OCI-LY7 (cell line): ENCODE results near the gene CERCAM. TPM values are rescaled to one million over a fixed set of nuclear protein-coding genes. Genes with fewer than 3 reads are reported as not detected.

Experiments used
- BruUV-seq: library from RNA; stranded (reverse); fragments of 400-500 nt; replicated peaks from 2 replicates; lab custom pipeline; 2021; lab: Mats Ljungman, UMichigan
- CTCF ChIA-PET: fragments of 300-600 bp; sonication (Branson Sonifier 250); formaldehyde crosslinking; loops from one replicate; lab custom pipeline; 2022; ENCODE audit warnings: antibody characterized with exemption; ENCODE audit not compliant: unreplicated experiment; lab: Charles Lee
- POLR2A ChIA-PET: fragments of 300-600 bp; sonication (Branson Sonifier 250); formaldehyde crosslinking; loops from one replicate; lab custom pipeline; 2022; ENCODE audit warnings: antibody characterized with exemption; lab: Charles Lee
- DNase-seq: peaks from one replicate; pipeline ENCODE4 v3.0.0-alpha.2; 2015; ENCODE audit warnings: low spot score
- H2AFZ ChIP-seq: fragments of 200-600 bp; sonication (generic), shearing (Covaris generic); 2 replicates; pipeline ENCODE4 v1.6.1; 2014; ENCODE audit warnings: mild to moderate bottlenecking, antibody characterized with exemption, low read length, moderate library complexity
- H3K27ac ChIP-seq: fragments of 200-600 bp; sonication (generic); 2 replicates; pipeline ENCODE4 v1.5.1; 2014; ENCODE audit warnings: mixed run types, low read depth, mild to moderate bottlenecking, moderate library complexity, low read length, inconsistent platforms; ENCODE audit not compliant: poor library complexity, severe bottlenecking
- H3K36me3 ChIP-seq: fragments of 200-600 bp; sonication (generic); 2 replicates; pipeline ENCODE4 v1.6.1; 2014; ENCODE audit warnings: mild to moderate bottlenecking, antibody characterized with exemption, low read length, moderate library complexity, mixed read lengths; ENCODE audit not compliant: insufficient read depth
- H3K4me1 ChIP-seq: fragments of 200-600 bp; sonication (generic); 2 replicates; pipeline ENCODE4 v1.5.1; 2014; ENCODE audit warnings: mild to moderate bottlenecking, low read length; ENCODE audit not compliant: insufficient read depth, poor library complexity, severe bottlenecking
- H3K4me2 ChIP-seq: fragments of 200-600 bp; sonication (generic); 2 replicates; pipeline ENCODE4 v1.6.1; 2014; ENCODE audit warnings: mild to moderate bottlenecking, low read length
- H3K4me3 ChIP-seq: fragments of 200-600 bp; sonication (generic); 2 replicates; pipeline ENCODE4 v1.5.1; 2014; ENCODE audit warnings: mild to moderate bottlenecking, low read depth, low read length; ENCODE audit not compliant: poor library complexity, severe bottlenecking
- H3K79me2 ChIP-seq: fragments of 200-600 bp; sonication (generic); 2 replicates; pipeline ENCODE4 v1.6.1; 2016; ENCODE audit warnings: low read depth, mild to moderate bottlenecking, low read length, moderate library complexity, mixed read lengths; ENCODE audit not compliant: insufficient read depth
- H3K9me2 ChIP-seq: fragments of 200-600 bp; sonication (generic); 2 replicates; pipeline ENCODE4 v1.6.1; 2016; ENCODE audit warnings: mild to moderate bottlenecking, low read length, mixed read lengths; ENCODE audit not compliant: insufficient read depth
- H3K9me3 ChIP-seq: fragments of 200-600 bp; sonication (generic); 2 replicates; pipeline ENCODE4 v1.6.1; 2014; ENCODE audit warnings: mild to moderate bottlenecking, mixed run types, low read length, mixed read lengths
- H4K20me1 ChIP-seq: fragments of 200-600 bp; sonication (generic); 2 replicates; pipeline ENCODE4 v1.6.1; 2014; ENCODE audit warnings: mild to moderate bottlenecking, antibody characterized with exemption, low read length, moderate library complexity, mixed read lengths; ENCODE audit not compliant: insufficient read depth
- EZH2phosphoT487 ChIP-seq: fragments of 200-600 bp; sonication (generic); IDR thresholded peaks from 2 replicates; pipeline ENCODE4 v1.6.1; 2018; ENCODE audit warnings: low read depth, borderline replicate concordance, mild to moderate bottlenecking, mixed run types, antibody characterized with exemption, low read length, moderate library complexity, mixed read lengths
- intact Hi-C: fragments of 100-400 bp; cut with micrococcal nuclease; formaldehyde crosslinking; loops from one replicate; pipeline ENCODE4 v1.10.0; 2022; ENCODE audit not compliant: unreplicated experiment
- total RNA-seq, 2 experiments: library from RNA; depleted of rRNA in 1 of 2; stranded (reverse); fragments of >200 nt in 1 of 2; shearing (Covaris generic) in 1 of 2; gene quantifications; 2 replicates each; pipeline ENCODE4 v1.2.3, GENCODE V29; 2014 to 2022
- TF ChIP-seq, protein P1 (sequence below): fragments of 200-600 bp; sonication (generic); conservative IDR thresholded peaks from 2 replicates; pipeline ENCODE4 v1.5.1; 2014; ENCODE audit warnings: mild to moderate bottlenecking, antibody characterized with exemption, low read length, moderate library complexity, mixed read lengths

CERCAM gene
- total RNA-seq, 2 experiments from 2014 or later, result 2.7 to 3.5 TPM

DNA sequence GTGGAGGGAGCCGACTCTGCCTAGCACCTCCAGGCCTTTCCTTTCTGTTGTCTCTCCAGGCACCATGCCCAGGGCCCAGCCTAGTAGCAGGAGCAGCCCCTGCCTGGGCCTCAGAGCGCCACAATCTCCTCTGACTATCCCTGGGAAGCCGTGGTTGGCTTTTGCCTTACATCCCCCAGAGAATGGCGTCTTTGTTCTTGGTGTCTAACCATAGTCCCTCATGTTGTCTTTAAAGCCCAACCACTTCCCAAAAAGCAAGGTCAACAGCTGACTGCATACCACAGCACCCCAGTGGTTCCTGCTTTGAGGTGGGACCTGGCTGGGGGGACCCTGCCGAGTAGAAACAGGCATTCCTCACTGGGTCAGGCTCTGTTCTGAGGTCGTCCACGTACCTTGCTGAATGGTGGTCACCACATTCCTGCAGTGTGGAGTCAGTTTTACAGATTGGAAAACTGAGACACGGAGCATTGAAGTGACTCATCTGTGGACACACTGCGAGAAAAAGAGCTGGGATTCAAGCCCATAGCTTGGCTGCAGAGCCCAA is 13.7 kb upstream of the CERCAM start:
- intact Hi-C loops, result no loop called here
- CTCF ChIA-PET, result no interaction called here
- H3K9me2 ChIP-seq, result no peaks in the 10 kb centered on the region
- no peaks in the 10 kb centered on the region for H4K20me1 ChIP-seq
- no peaks in the 10 kb centered on the region for H3K9me3 ChIP-seq
- DNase-seq, result no peak
- TF ChIP-seq, protein P1, sequence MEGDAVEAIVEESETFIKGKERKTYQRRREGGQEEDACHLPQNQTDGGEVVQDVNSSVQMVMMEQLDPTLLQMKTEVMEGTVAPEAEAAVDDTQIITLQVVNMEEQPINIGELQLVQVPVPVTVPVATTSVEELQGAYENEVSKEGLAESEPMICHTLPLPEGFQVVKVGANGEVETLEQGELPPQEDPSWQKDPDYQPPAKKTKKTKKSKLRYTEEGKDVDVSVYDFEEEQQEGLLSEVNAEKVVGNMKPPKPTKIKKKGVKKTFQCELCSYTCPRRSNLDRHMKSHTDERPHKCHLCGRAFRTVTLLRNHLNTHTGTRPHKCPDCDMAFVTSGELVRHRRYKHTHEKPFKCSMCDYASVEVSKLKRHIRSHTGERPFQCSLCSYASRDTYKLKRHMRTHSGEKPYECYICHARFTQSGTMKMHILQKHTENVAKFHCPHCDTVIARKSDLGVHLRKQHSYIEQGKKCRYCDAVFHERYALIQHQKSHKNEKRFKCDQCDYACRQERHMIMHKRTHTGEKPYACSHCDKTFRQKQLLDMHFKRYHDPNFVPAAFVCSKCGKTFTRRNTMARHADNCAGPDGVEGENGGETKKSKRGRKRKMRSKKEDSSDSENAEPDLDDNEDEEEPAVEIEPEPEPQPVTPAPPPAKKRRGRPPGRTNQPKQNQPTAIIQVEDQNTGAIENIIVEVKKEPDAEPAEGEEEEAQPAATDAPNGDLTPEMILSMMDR, result no peak
- no peak for TF ChIP-seq EZH2phosphoT487
- no peak overlapping the region for H3K4me2 ChIP-seq
- no peak overlapping the region for H3K27ac ChIP-seq
- no peaks in the 10 kb centered on the region for H3K4me1 ChIP-seq
- H2AFZ ChIP-seq, result no peak overlapping the region
- no peak overlapping the region for H3K4me3 ChIP-seq
- H3K36me3 ChIP-seq, result no peaks in the 10 kb centered on the region
- no TSS peak for BruUV-seq
- POLR2A ChIA-PET, result no interaction called here
- no peaks in the 10 kb centered on the region for H3K79me2 ChIP-seq

DNA sequence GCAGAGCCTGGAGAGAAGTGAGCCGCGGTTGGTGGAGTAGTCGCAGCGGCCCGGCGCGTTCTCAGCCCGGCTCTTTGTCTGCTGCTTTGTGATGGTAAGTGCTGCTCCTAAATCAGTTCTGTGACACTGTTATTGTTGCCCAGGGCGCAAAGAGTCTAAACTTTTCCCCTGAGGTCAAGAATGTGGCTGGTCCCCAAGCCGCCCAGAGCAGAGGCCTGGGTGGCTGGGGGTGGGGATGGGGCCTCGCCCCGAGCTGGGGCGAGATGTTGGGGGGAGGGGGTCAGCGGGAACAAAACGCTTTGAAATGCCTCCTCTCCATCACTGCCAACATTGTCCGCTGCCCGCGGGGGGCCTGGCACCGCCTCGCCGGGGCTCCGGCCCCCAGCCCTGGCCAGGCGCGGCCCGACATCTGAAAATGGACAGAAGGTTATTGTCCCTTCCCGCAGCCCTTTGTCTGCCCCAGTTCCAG is 11.7 kb upstream of the CERCAM start:
- Histone ChIP-seq H3K36me3 (no peaks in the 10 kb centered on the region), H3K27ac (no peak overlapping the region), H3K4me1 (no peaks in the 10 kb centered on the region), H3K4me2 (no peak overlapping the region), H3K9me2 (no peaks in the 10 kb centered on the region), H3K9me3 (no peaks in the 10 kb centered on the region), H3K79me2 (no peaks in the 10 kb centered on the region), H2AFZ (no peak overlapping the region), H3K4me3 (no peak overlapping the region), H4K20me1 (no peaks in the 10 kb centered on the region)
- no peak for DNase-seq
- intact Hi-C loops, result no loop called here
- ChIA-PET POLR2A (no interaction called here), CTCF (no interaction called here)
- TF ChIP-seq, protein P1, result no peak
- no peak for TF ChIP-seq EZH2phosphoT487
- no TSS peak for BruUV-seq

DNA sequence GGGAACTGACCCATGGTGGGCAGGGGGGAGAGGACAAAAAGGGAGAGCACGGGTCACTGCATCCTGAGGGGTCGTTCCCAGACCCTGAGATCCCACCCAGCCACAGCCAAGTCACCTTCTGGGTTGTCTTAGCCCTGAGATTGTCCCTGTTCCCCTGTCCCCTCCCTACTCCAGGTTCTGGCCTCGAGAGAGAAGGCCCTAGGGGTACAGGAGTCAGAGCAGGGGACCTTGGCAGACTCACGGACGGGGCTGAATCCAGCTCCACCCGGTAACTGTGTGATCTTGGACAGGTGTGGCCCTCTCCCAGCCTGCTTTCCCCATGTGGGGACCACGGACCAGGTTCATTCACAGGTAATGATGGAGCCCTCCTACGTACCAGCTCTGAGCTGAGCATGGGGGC is 11.2 kb upstream of the CERCAM start:
- ChIA-PET POLR2A (no interaction called here), CTCF (no interaction called here)
- H3K79me2 ChIP-seq, result no peaks in the 10 kb centered on the region
- no peaks in the 10 kb centered on the region for H3K9me3 ChIP-seq
- no peaks in the 10 kb centered on the region for H4K20me1 ChIP-seq
- no peak overlapping the region for H2AFZ ChIP-seq
- no peak overlapping the region for H3K4me3 ChIP-seq
- H3K27ac ChIP-seq, result no peak overlapping the region
- no peaks in the 10 kb centered on the region for H3K4me1 ChIP-seq
- TF ChIP-seq, protein P1, result no peak
- no peak for TF ChIP-seq EZH2phosphoT487
- H3K9me2 ChIP-seq, result no peaks in the 10 kb centered on the region
- BruUV-seq, result no TSS peak
- DNase-seq, result no peak
- H3K4me2 ChIP-seq, result no peak overlapping the region
- no peaks in the 10 kb centered on the region for H3K36me3 ChIP-seq
- intact Hi-C loops, result no loop called here
